ENCODE data around the gene B3GALNT2.
"Not testable (repeated sequence)": the region's sequence is repeated elsewhere in the genome, so short reads cannot be mapped to it uniquely, and the experiment has no call there.

Gene B3GALNT2

GRCh38 chr1:235504122-235504493 is at the start of gene B3GALNT2:
Gene B3GALNT2, minus strand, starts transcription at chr1:235504452. Its CDS starts 200 bp downstream, at chr1:235504252.
- DNase-seq (ENCODE audit: low read depth), result no peak

GRCh38 chr1:235553112-235553551 is 48.9 kb upstream of the B3GALNT2 start:
- DNase-seq (ENCODE audit: low read depth), result no peak

GRCh38 chr1:235552146-235552716 is 48.0 kb upstream of the B3GALNT2 start:
- DNase-seq (ENCODE audit: low read depth), result no peak

GRCh38 chr1:235549351-235550139 is 45.3 kb upstream of the B3GALNT2 start:
- DNase-seq (ENCODE audit: low read depth), result no peak

GRCh38 chr1:235546369-235547155 is 42.3 kb upstream of the B3GALNT2 start:
- not testable (repeated sequence) for DNase-seq (ENCODE audit: low read depth)

- no peak for DNase-seq (ENCODE audit: low read depth)
Observed at GRCh38 chr1:235545292-235545930, 41.2 kb upstream of the B3GALNT2 start.

- not testable (repeated sequence) for DNase-seq (ENCODE audit: low read depth)
Observed at GRCh38 chr1:235542845-235543244, 38.6 kb upstream of the B3GALNT2 start.

- DNase-seq (ENCODE audit: low read depth), result no peak
Observed at GRCh38 chr1:235533476-235534168, 29.4 kb upstream of the B3GALNT2 start.

GRCh38 chr1:235532360-235532759 is 28.1 kb upstream of the B3GALNT2 start:
- DNase-seq (ENCODE audit: low read depth), result no peak

GRCh38 chr1:235527196-235527814 is 23.1 kb upstream of the B3GALNT2 start:
- DNase-seq (ENCODE audit: low read depth), result no peak

GRCh38 chr1:235525314-235525713 is 21.1 kb upstream of the B3GALNT2 start:
- no peak for DNase-seq (ENCODE audit: low read depth)

- no peak for DNase-seq (ENCODE audit: low read depth)
Observed at GRCh38 chr1:235516862-235517446, 12.7 kb upstream of the B3GALNT2 start.

- no peak for DNase-seq (ENCODE audit: low read depth)
Observed at GRCh38 chr1:235515844-235516512, 11.7 kb upstream of the B3GALNT2 start.

GRCh38 chr1:235513495-235514366 is 9.5 kb upstream of the B3GALNT2 start:
- DNase-seq (ENCODE audit: low read depth), result no peak

GRCh38 chr1:235511470-235512240 is 7.4 kb upstream of the B3GALNT2 start:
- no peak for DNase-seq (ENCODE audit: low read depth)

- no peak for DNase-seq (ENCODE audit: low read depth)
Observed at GRCh38 chr1:235510823-235511222, 6.6 kb upstream of the B3GALNT2 start.

GRCh38 chr1:235507623-235508022 is 3.4 kb upstream of the B3GALNT2 start:
- no peak for DNase-seq (ENCODE audit: low read depth)

- DNase-seq (ENCODE audit: low read depth), result peak; percentile 97
Observed at GRCh38 chr1:235504494-235505222, 406 bp upstream of the B3GALNT2 start.

All from stimulated activated CD8-positive, alpha-beta memory T cell treated with anti-CD3 and anti-CD28 coated beads, Interleukin-12 subunit alpha, Interleukin-12 subunit beta, amount 100 ng/mL, for 4 hours (primary cell).